Activated naive CD4-positive, alpha-beta T cell treated with anti-CD3 and anti-CD28 coated beads for 36 hours (primary cell): ENCODE measurements around the gene EPG5. TPM values are rescaled to one million over a fixed set of nuclear protein-coding genes. Genes with fewer than 3 reads are reported as not detected.

Source experiments
- CTCF ChIA-PET: fragments of 350-600 bp; sonication (Branson Sonifier 250); formaldehyde crosslinking; loops from one replicate; lab custom pipeline; 2021; ENCODE audit warnings: antibody characterized with exemption; lab: Charles Lee
- DNase-seq: peaks from one replicate; pipeline ENCODE4 v3.0.0-alpha.2; 2020
- H3K27ac Mint-ChIP-seq: one replicate; pipeline ENCODE4 v1.8.0; 2021; ENCODE audit warnings: mild to moderate bottlenecking, mixed read lengths
- H3K27me3 Mint-ChIP-seq: one replicate; pipeline ENCODE4 v1.8.0; 2021; ENCODE audit warnings: low read depth, mixed read lengths
- H3K36me3 Mint-ChIP-seq: one replicate; pipeline ENCODE4 v1.8.0; 2021; ENCODE audit warnings: low read depth, mixed read lengths
- H3K4me1 Mint-ChIP-seq: one replicate; pipeline ENCODE4 v1.8.0; 2021; ENCODE audit warnings: low read depth, mixed read lengths
- H3K4me3 Mint-ChIP-seq: one replicate; pipeline ENCODE4 v1.8.0; 2021; ENCODE audit warnings: mild to moderate bottlenecking, moderate library complexity, mixed read lengths
- H3K9me3 Mint-ChIP-seq: one replicate; pipeline ENCODE4 v1.8.0; 2021; ENCODE audit warnings: mixed read lengths
- intact Hi-C: fragments of 100-400 bp; cut with micrococcal nuclease; formaldehyde crosslinking; loops from one replicate; pipeline ENCODE4 v1.15.1; 2023
- total RNA-seq, 2 experiments: library from RNA; stranded (reverse); gene quantifications; one replicate each; pipeline ENCODE4 v1.2.3, GENCODE V29; 2021

Gene EPG5
- 10 to 100 TPM; 18.3 to 21.2 TPM for total RNA-seq

- Mint-ChIP-seq H3K9me3 (no peaks in the 10 kb centered on the region), H3K4me1 (peaks cover 33% of the 10 kb centered on the region), H3K27me3 (no peaks in the 10 kb centered on the region), H3K27ac (peak within 1 kb of the TSS; percentile 86), H3K36me3 (peaks cover 4% of the 10 kb centered on the region), H3K4me3 (peak within 1 kb of the TSS; percentile 97)
- CTCF ChIA-PET, result interaction anchor here (1.0 kb wide), 1 partner anchor 303 kb away, joined by 3 read pairs; no protein-coding TSS in a partner anchor
- intact Hi-C loops, result loop anchor here (1.0 to 2.0 kb wide), 3 partner anchors 61 to 280 kb away; no protein-coding TSS in a partner anchor
- DNase-seq, result peak; percentile 98
These were observed at the start of gene EPG5 for GRCh38 chr18:45967007-45967706. Gene EPG5 (minus strand): TSS chr18:45967329. CDS start chr18:45967239, 90 bp downstream.

GRCh38 chr18:46013484-46014189 is 46.5 kb upstream of the EPG5 start:
- peaks cover 9% of the 10 kb centered on the region for H3K36me3 Mint-ChIP-seq
- H3K4me3 Mint-ChIP-seq, result no peak overlapping the region
- peaks cover 13% of the 10 kb centered on the region for H3K4me1 Mint-ChIP-seq
- no peaks in the 10 kb centered on the region for H3K27me3 Mint-ChIP-seq
- CTCF ChIA-PET, result interaction anchor here (0.7 to 1.1 kb wide), 8 partner anchors 39 to 1934 kb away, joined by 3 to 5 read pairs (median 4); no protein-coding TSS in a partner anchor
- DNase-seq, result no peak
- intact Hi-C loops, result loop anchor here (1.0 to 5.0 kb wide), 6 partner anchors 16 to 611 kb away; no protein-coding TSS in a partner anchor
- no peaks in the 10 kb centered on the region for H3K9me3 Mint-ChIP-seq
- H3K27ac Mint-ChIP-seq, result no peak overlapping the region

- intact Hi-C loops, result loop anchor here (5.0 kb wide), 1 partner anchor 608 kb away; no protein-coding TSS in a partner anchor
- CTCF ChIA-PET, result interaction anchor here (0.7 to 3.0 kb wide), 4 partner anchors 8 to 99 kb away, joined by 3 to 12 read pairs (median 4); no protein-coding TSS in a partner anchor
- peaks cover 13% of the 10 kb centered on the region for H3K4me1 Mint-ChIP-seq
- H3K36me3 Mint-ChIP-seq, result peaks cover 8% of the 10 kb centered on the region
- no peak overlapping the region for H3K27ac Mint-ChIP-seq
- DNase-seq, result no peak
- H3K9me3 Mint-ChIP-seq, result no peaks in the 10 kb centered on the region
- H3K4me3 Mint-ChIP-seq, result no peak overlapping the region
- no peaks in the 10 kb centered on the region for H3K27me3 Mint-ChIP-seq
These were observed 43.5 kb upstream of the EPG5 start for GRCh38 chr18:46010676-46011075.

- intact Hi-C loops, result loop anchor here (5.0 kb wide), 1 partner anchor 608 kb away; no protein-coding TSS in a partner anchor
- CTCF ChIA-PET, result interaction anchor here (0.9 to 3.0 kb wide), 3 partner anchors 62 to 98 kb away, joined by 4 to 12 read pairs (median 11); partner anchors contain the start of gene PSTPIP2
- no peaks in the 10 kb centered on the region for H3K27me3 Mint-ChIP-seq
These were observed 42.9 kb upstream of the EPG5 start for GRCh38 chr18:46010050-46010449.

GRCh38 chr18:46009125-46009840 is 42.2 kb upstream of the EPG5 start:
- no peak overlapping the region for H3K27ac Mint-ChIP-seq

More at GRCh38 chr18:46010050-46010449, 42.9 kb upstream of the EPG5 start:
- Mint-ChIP-seq H3K27ac (no peak overlapping the region), H3K4me3 (no peak overlapping the region), H3K9me3 (no peaks in the 10 kb centered on the region), H3K36me3 (peaks cover 8% of the 10 kb centered on the region), H3K4me1 (peaks cover 13% of the 10 kb centered on the region)
- DNase-seq, result no peak

GRCh38 chr18:46008531-46008930 is 41.4 kb upstream of the EPG5 start:
- Mint-ChIP-seq H3K9me3 (no peaks in the 10 kb centered on the region), H3K4me1 (peaks cover 4% of the 10 kb centered on the region), H3K4me3 (no peak overlapping the region), H3K36me3 (peaks cover 8% of the 10 kb centered on the region), H3K27me3 (no peaks in the 10 kb centered on the region), H3K27ac (no peak overlapping the region)
- CTCF ChIA-PET, result interaction anchor here (1.3 to 1.4 kb wide), 2 partner anchors 18 to 32 kb away, joined by 3 read pairs; no protein-coding TSS in a partner anchor
- DNase-seq, result no peak
- intact Hi-C loops, result no loop called here

More at GRCh38 chr18:46009125-46009840, 42.2 kb upstream of the EPG5 start:
- intact Hi-C loops, result no loop called here
- no peaks in the 10 kb centered on the region for H3K9me3 Mint-ChIP-seq
- CTCF ChIA-PET, result interaction anchor here (0.7 to 3.0 kb wide), 5 partner anchors 32 to 355 kb away, joined by 3 to 12 read pairs (median 5); partner anchors contain the start of gene PSTPIP2
- DNase-seq, result no peak
- peaks cover 10% of the 10 kb centered on the region for H3K4me1 Mint-ChIP-seq
- peaks cover 8% of the 10 kb centered on the region for H3K36me3 Mint-ChIP-seq
- no peaks in the 10 kb centered on the region for H3K27me3 Mint-ChIP-seq
- no peak overlapping the region for H3K4me3 Mint-ChIP-seq

GRCh38 chr18:46007165-46007564 is 40.0 kb upstream of the EPG5 start:
- no peaks in the 10 kb centered on the region for H3K4me1 Mint-ChIP-seq
- no peak for DNase-seq
- no peaks in the 10 kb centered on the region for H3K27me3 Mint-ChIP-seq
- no peak overlapping the region for H3K27ac Mint-ChIP-seq
- H3K9me3 Mint-ChIP-seq, result peaks cover 10% of the 10 kb centered on the region
- CTCF ChIA-PET, result interaction anchor here (1.4 kb wide), 1 partner anchor 17 kb away, joined by 3 read pairs; no protein-coding TSS in a partner anchor
- H3K36me3 Mint-ChIP-seq, result peaks cover 16% of the 10 kb centered on the region
- intact Hi-C loops, result no loop called here
- no peak overlapping the region for H3K4me3 Mint-ChIP-seq

- no peaks in the 10 kb centered on the region for H3K27me3 Mint-ChIP-seq
- CTCF ChIA-PET, result interaction anchor here (0.9 kb wide), 1 partner anchor 8 kb away, joined by 3 read pairs; no protein-coding TSS in a partner anchor
- H3K27ac Mint-ChIP-seq, result no peak overlapping the region
- intact Hi-C loops, result no loop called here
- H3K4me3 Mint-ChIP-seq, result no peak overlapping the region
- peaks cover 19% of the 10 kb centered on the region for H3K4me1 Mint-ChIP-seq
- peaks cover 18% of the 10 kb centered on the region for H3K9me3 Mint-ChIP-seq
- no peak for DNase-seq
- peaks cover 10% of the 10 kb centered on the region for H3K36me3 Mint-ChIP-seq
These were observed 35.8 kb upstream of the EPG5 start for GRCh38 chr18:46002934-46003333.

GRCh38 chr18:46001892-46002291 is 34.8 kb upstream of the EPG5 start:
- H3K9me3 Mint-ChIP-seq, result peaks cover 18% of the 10 kb centered on the region
- DNase-seq, result no peak
- H3K27ac Mint-ChIP-seq, result no peak overlapping the region
- no peaks in the 10 kb centered on the region for H3K27me3 Mint-ChIP-seq
- H3K4me1 Mint-ChIP-seq, result peaks cover 27% of the 10 kb centered on the region
- peaks cover 10% of the 10 kb centered on the region for H3K36me3 Mint-ChIP-seq
- CTCF ChIA-PET, result no interaction called here
- H3K4me3 Mint-ChIP-seq, result no peak overlapping the region
- intact Hi-C loops, result no loop called here

GRCh38 chr18:46001074-46001473 is 33.9 kb upstream of the EPG5 start:
- DNase-seq, result no peak
- Mint-ChIP-seq H3K4me3 (no peak overlapping the region), H3K27me3 (no peaks in the 10 kb centered on the region), H3K9me3 (peaks cover 18% of the 10 kb centered on the region), H3K27ac (no peak overlapping the region), H3K4me1 (peaks cover 33% of the 10 kb centered on the region), H3K36me3 (peaks cover 10% of the 10 kb centered on the region)
- intact Hi-C loops, result no loop called here
- CTCF ChIA-PET, result interaction anchor here (1.0 kb wide), 1 partner anchor 10 kb away, joined by 3 read pairs; no protein-coding TSS in a partner anchor

GRCh38 chr18:45999536-45999935 is 32.4 kb upstream of the EPG5 start:
- H3K27me3 Mint-ChIP-seq, result no peaks in the 10 kb centered on the region
- intact Hi-C loops, result no loop called here
- DNase-seq, result no peak
- CTCF ChIA-PET, result interaction anchor here (1.4 kb wide), 1 partner anchor 74 kb away, joined by 4 read pairs; no protein-coding TSS in a partner anchor
- peaks cover 18% of the 10 kb centered on the region for H3K9me3 Mint-ChIP-seq
- H3K36me3 Mint-ChIP-seq, result peaks cover 10% of the 10 kb centered on the region
- H3K4me1 Mint-ChIP-seq, result peaks cover 39% of the 10 kb centered on the region
- H3K27ac Mint-ChIP-seq, result no peak overlapping the region
- H3K4me3 Mint-ChIP-seq, result no peak overlapping the region
